Nucleus accumbens (tissue), 56 donors: ENCODE data around the gene ZNF35.
"Not testable (repeated sequence)": the region's sequence is repeated elsewhere in the genome, so short reads cannot be mapped to it uniquely, and the experiment has no call there.

Experiments used
- DNase-seq, 56 donors: peaks; one replicate each; lab custom pipeline; 2025; lab: John Stamatoyannopoulos, UW

The ZNF35 gene

GRCh38 chr3:44648564-44649229 lies at the start of gene ZNF35:
ZNF35 (plus strand) TSS chr3:44648732; CDS start chr3:44651068, 2,336 bp downstream.
- DNase-seq = peak in 55 of 56 donors; percentile 14 to 88 (median 66)

GRCh38 chr3:44601749-44602148 lies 46.8 kb upstream of the ZNF35 start:
- no peak for DNase-seq

GRCh38 chr3:44612678-44613077 lies 35.9 kb upstream of the ZNF35 start:
- DNase-seq = no peak

GRCh38 chr3:44624749-44625480 lies 23.6 kb upstream of the ZNF35 start, which contains the start of gene ZNF197:
ZNF197 (plus strand) TSS chr3:44625036; CDS start chr3:44629155, 4,119 bp downstream.
- peak in 55 of 56 donors; percentile 34 to 94 (median 80) for DNase-seq

- DNase-seq = no peak
Observed at GRCh38 chr3:44628716-44629115, 19.8 kb upstream of the ZNF35 start.

GRCh38 chr3:44632193-44632592 lies 16.3 kb upstream of the ZNF35 start:
- no peak for DNase-seq

- no peak for DNase-seq
Observed at GRCh38 chr3:44642337-44642736, 6.2 kb upstream of the ZNF35 start.

- DNase-seq = no peak
Observed at GRCh38 chr3:44643024-44643423, 5.5 kb upstream of the ZNF35 start.

GRCh38 chr3:44647771-44648170 lies 761 bp upstream of the ZNF35 start:
- DNase-seq = no peak

GRCh38 chr3:44649709-44650108 lies 1.2 kb downstream of the ZNF35 start:
- DNase-seq = no peak

GRCh38 chr3:44654039-44654438 lies 5.5 kb downstream of the ZNF35 start:
- peak in 5 of 56 donors; percentile 1 to 22 (median 3) for DNase-seq

- DNase-seq = no peak
Observed at GRCh38 chr3:44659015-44659414, 10.5 kb downstream of the ZNF35 start.

GRCh38 chr3:44659434-44659833 lies 10.9 kb downstream of the ZNF35 start:
- DNase-seq = no peak

- no peak for DNase-seq
Observed at GRCh38 chr3:44661189-44661588, 12.7 kb downstream of the ZNF35 start.

GRCh38 chr3:44665173-44665572 lies 16.6 kb downstream of the ZNF35 start:
- DNase-seq = no peak

- no peak for DNase-seq
Observed at GRCh38 chr3:44666346-44666745, 17.8 kb downstream of the ZNF35 start.

GRCh38 chr3:44669760-44670159 lies 21.2 kb downstream of the ZNF35 start:
- no peak for DNase-seq

GRCh38 chr3:44673466-44673865 lies 24.9 kb downstream of the ZNF35 start:
- not testable (repeated sequence) for DNase-seq

GRCh38 chr3:44674211-44674610 lies 25.7 kb downstream of the ZNF35 start:
- DNase-seq = no peak

GRCh38 chr3:44678480-44679116 lies 30.1 kb downstream of the ZNF35 start:
- no peak for DNase-seq

GRCh38 chr3:44680921-44681455 lies 32.5 kb downstream of the ZNF35 start:
- DNase-seq = no peak
